Epidermal melanocyte (primary cell): ENCODE measurements around the gene GPC6.

Experiments
- DNase-seq: peaks from one replicate; pipeline ENCODE4 v3.0.0; 2011; ENCODE audit warnings: low spot score; ENCODE audit not compliant: insufficient read length

Gene GPC6

DNA sequence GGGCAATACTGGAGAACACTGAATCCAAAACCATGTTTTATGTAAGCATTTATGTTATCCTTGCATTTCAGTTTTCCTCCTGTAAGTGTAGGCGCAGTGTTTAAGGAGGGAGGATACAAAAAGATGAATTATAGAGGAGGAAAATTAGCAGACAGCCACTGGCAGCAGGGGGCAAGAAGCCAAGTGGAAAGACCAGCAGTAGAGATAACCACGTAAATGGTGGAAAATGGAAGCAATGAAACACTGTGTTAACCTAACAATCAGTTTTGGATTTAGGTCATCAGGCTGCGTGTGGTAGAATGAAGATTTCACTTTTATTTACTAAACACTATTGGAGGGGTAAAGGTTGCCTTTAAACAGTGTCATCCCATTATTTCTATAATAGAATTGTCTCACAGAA, 447.3 kb downstream of the GPC6 start:
- no peak for DNase-seq

DNA sequence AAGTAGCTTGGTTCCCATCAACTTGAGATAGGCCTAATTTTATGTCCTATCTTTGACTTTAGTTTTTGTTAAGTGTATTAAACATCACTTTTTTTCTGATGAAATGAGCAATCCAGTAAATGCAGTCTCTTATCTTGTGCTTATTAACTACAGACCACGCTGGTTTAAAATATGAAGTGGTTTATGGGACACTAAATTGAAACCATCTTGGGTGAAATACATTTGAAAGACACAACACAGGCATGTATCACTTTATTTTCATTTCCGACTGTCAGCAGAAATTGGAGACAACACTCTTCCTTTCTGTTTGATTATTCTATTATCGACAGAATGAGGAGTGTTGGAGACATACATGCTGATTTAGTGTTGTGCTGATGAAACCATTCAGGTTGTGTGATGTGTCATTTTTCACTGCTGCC, 447.7 kb downstream of the GPC6 start:
- no peak for DNase-seq

DNA sequence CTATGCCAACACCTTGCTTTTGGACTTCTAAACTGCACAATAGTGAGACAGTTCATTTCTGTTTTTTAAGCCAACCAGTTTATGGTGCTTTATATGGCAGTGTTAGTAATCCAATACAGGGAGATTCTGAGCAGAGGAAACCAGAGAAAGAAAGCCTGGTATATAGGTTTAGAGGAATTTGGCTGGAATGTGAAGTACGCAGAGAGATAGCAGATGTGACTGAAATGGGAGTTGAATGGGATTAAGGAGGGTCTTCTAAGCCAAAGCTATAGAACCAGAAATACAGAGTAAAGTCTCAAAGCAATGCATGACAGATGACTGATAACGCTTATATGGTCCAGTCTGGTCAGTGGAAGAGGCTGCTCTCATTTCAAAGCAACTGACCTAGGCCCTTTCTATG, 453.7 kb downstream of the GPC6 start:
- no peak for DNase-seq

DNA sequence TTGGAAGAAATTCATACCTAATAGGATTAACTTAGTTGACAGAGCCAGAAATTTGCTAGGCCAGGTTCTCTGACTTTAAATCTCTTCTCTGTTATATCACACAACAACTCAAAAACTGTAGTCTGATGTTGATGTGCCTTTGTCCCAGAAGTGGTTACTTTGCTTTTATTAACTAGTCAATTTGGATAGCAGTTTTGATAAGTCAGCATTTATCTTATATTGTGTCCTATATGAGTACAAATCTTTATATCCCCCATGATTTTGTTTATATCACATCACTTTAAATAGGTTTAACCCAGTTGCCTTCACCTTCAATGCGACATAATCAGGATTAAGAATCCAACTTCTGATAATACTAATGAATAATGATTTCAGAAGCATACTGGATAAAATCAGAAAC, 459.3 kb downstream of the GPC6 start:
- DNase-seq: no peak

DNA sequence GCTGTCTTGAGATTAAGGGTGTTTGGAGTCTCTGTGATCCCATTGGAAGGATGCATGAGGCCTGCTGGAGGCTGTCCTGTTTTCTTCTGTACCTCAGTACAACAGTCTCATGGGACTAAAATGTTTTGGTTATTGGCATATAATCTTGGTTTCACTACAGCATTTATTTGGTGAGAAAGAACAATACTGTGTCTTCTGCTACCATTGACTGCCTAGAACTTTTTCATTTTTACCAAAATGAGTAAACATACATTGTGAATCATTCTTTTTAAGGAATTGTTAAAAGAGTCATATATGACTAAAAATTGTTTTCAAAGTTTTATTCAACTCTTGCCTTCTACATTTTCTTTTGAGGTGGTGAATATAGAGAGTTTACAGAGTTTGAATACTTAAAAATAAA, 459.8 kb downstream of the GPC6 start:
- no peak for DNase-seq

DNA sequence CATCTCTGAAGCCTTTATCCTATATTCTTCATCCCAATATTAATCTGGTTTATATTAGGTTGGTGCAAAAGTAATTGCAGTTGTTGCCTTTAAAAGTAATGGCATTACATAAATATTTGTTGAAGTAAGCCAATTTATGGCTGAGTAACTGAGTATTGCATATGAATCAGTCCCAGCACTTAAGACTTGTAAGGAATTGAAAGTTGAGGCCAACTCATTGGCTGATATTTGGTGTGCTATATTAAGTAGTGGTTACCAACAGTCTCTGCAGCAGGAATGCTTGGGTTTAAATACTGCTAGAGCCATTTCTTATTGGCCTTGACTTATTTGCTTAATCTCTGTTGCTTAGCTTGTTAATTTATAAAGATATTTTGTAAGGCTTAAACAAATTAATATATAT, 460.7 kb downstream of the GPC6 start:
- no peak for DNase-seq

DNA sequence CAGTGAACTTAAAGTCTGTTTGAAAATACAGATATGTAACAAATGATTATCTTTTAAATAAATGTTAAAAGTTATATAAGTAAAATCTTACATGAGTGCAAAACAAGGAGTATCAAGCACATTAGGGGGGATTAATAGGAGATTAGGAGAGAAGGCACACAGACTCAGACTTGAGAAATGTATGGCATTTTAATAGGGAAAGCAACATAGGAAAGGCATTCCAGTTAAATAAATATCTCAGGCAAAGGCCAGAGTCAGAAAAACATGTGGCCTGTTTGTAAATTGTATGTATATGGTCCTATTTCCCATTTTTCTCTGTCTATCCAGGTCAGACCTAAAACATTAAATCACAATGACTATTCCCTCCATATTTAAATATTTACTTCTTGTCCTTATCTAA, 462.7 kb downstream of the GPC6 start:
- no peak for DNase-seq

DNA sequence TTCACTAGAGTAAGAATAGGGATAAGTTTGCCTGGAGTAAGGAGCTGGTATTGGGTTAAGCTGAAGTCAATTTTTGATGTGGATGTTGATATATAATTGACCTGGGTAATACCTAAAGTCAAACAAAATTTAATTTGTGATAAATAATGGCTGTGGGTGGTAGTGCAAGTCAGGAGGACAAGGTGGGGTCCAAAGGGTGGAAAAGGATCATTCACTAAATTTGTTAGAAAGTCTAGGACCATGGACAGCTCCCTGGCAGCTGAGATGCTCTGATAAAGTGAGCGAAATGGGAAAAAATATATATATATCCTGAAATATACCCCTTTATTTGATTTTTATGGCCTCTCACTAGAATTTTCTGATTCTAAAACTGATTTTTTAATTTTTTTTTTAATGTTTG, 463.5 kb downstream of the GPC6 start:
- DNase-seq: no peak

DNA sequence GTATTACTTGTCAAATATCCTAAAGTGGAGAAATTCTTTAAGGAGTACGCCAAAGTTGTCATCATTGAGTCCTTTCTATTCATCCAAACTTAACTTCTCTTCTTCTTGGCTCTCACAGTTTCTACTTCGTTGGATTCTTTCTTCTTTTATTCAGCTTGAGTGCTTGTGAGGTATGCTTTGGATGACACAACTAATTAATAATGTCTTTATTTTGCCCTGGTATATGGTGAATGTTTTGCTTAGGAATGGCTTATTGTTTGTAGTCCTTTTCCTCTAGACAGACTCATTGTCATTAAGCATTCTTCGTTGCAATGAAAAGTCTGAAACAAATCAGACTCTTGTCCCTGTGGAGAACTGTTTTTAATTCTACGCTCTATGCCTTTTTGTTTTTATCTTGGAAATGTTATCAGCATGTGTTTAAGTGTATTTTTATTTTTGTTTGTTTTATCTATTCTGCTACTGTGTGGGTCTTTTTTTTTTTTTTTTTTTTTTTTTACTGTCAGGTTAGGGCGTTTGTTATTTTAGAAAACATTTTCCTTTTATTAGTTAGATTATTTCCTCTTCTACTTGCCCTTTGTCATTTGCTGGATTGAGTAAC, 471.5 kb downstream of the GPC6 start:
- no peak for DNase-seq

DNA sequence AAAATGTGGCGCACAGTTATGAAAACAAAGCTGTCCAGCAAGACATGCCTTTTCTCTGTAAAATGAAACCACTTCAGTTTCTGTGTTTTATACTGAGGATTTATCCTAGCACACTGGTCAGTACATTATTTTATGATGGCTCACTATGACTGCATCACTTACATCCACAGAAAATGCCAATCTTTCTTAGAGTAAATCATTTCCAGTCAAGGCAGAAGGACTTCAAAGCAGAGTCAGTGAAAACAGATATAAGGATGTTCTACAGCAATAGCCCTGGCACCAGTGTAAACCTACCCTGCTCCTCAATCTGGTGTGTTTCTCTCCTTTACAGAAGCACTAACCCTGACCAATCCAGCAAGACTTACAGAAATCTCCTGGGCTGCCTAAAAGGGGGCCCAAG, 473.5 kb downstream of the GPC6 start:
- DNase-seq: no peak

DNA sequence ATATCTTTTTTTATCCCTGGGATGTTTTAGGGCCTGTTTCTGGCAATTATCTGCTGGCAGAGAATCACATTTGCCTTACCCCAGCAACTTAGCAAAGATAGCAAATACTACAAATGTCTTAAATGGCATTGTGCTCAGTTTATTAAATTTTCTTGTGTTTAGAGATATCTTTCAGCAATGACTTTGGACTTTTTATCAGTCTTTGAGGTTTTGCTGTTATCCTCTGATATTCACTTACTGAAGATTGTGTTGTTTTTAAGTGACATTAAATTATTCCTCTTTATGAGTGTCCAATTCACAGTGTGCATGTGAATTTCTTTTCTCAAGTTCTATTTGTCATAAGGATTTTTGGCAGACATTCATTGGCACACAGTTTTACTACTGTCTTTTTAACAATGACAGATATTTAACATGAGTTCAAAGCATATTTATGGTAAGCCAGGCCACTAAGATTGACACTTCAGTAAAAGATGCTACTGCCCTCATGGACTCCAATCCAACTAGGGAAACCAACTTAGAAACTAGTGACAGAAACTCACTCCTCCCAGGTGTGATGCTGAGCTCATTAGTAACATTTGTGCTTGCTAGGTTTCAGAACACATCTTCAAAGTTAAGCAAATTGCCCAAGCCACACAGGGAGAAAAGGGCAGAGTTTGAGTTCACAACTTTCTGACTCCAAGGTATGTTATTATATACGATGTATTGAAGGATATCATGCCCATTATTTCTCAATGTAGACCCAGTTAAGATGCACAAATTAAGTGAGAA, 481.9 kb downstream of the GPC6 start:
- no peak for DNase-seq

DNA sequence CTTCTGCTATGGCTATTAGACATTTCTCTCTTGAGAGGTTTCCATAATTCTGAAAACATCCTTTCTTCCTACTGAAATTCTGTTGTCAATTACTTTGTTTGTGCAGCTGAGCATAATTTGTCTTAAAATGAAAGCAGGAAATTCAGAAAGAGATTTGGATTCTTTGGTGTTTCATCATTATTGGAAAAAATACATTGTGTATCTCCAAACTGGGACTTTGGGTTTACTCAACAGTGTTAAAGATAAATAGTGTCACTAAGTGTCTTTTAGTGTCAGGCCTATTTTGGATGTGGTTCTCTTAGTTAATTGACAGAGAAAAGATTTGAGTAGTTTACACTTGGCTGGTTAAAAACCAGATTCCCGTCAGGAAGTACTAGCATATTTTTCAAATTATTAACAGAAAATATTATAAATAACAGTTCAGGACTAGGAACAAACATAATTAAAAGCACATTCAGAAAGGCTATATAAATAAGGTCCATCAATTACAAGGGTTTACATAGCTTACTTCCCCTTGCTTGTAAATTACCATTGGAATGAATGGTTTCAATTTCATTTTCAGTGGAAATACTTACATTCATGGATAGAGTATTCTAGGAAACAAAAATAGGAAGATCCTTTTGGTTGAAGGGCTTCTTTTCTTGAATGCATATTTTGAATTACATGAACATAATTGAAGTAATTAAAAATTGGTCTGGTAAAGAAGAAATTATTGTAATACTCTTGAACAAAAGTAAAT, 483.1 kb downstream of the GPC6 start:
- DNase-seq: no peak

DNA sequence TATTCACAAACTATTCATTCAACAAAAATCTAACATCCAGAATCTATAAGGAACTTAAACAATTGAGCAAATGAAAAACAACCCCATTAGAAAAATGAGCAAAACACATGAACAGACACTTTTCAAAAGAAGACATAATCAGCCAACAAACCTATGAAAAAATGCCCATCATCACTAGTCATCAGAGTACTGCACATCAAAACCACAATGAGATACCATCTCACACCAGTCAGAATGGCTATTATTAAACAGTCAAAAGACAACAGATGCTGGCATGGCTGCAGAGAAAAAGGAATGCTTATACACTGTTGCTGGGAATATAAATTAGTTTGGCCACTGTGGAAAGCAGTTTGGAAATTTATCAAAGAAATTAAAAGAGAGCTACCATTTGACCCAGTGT, 487.6 kb downstream of the GPC6 start:
- DNase-seq: no peak

DNA sequence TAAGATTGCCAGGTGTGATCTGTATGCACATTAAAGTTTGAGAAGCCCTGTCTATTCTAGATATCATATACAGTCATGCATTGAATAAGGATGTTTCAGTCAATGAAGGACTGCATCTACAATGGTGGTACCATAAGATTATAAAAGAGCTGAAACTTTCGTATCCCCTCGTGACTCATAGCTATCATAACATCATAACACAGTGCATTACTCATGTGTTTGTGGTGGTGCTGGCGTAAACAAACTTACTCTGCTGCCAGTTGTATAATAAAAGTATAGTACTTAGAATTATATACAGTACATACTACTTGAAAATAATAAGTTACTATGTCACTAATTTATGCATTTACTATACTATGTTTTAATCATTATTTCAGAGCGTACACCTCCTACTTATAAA, 489.3 kb downstream of the GPC6 start:
- DNase-seq: no peak

DNA sequence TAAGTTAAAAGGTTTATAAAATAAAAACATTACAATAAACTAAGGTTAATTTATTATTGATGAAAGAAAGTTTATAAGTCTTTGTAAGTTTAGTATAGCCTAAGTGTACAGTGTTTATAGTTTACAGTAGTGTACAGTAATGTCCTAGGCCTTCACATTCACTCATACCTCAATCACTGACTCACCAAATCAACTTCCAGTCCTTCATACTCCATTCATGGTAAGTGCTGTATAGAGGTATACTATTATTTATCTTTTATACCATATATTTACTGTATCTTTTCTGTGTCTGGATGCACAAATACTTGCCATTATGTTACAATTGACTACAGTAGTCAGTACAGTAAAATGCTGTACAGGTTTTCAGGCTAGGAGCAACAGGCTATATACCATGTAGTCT, 490.0 kb downstream of the GPC6 start:
- DNase-seq: no peak

DNA sequence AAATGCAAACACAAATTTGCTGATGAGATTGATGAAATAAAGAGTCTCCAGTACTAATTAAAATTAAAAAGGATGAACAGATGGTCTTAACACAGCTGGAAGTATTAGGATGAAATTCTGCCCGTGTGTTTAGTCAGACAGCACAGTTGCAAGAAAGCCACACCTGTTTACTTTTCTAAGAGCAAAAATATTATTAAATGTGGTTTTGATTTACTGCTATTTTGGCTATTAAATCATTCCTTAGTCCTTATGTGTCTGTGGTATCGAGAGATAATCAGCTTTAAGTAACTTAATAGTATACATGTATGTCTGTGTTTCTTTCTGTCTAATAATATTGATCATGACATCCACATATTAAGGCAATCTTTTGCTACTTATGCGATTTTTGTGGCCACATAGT, 494.9 kb downstream of the GPC6 start:
- DNase-seq: no peak

DNA sequence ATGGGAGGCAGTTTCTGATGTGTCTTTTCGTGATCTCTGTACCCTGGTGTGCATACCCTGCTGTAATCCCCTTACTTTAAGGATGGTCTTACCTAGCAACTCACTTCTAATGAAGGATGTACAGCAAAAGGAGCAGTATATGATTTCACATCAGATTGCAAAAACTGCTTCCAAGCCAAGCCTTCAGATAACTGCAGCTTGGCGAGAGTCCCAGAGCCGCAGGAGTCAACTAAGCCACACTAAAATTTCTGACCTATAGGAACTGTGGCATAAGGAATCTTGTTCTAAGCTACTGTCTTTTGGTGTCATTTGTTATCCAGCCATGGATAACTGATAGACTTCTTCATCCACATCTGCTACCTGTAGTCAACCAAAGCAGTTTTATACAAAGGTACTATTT, 496.7 kb downstream of the GPC6 start:
- no peak for DNase-seq

DNA sequence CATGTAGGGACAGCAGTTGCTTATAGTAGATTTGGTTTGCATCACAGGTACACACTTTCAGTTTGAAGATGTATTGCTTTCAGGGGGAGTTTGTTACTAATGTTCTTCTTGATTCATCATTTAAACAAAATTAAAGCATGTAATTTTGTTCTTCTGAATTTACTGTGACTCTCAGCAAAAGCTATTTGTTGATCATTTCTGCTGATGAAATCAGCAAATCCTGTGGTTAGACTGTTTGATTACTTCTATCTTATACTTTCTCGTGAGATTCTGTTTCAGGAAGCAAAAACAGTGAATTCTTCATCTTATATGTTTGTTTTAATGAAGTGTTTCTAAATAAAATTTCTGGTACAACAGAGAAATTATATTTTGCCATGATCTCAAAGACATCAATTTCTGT, 497.6 kb downstream of the GPC6 start:
- DNase-seq: no peak

DNA sequence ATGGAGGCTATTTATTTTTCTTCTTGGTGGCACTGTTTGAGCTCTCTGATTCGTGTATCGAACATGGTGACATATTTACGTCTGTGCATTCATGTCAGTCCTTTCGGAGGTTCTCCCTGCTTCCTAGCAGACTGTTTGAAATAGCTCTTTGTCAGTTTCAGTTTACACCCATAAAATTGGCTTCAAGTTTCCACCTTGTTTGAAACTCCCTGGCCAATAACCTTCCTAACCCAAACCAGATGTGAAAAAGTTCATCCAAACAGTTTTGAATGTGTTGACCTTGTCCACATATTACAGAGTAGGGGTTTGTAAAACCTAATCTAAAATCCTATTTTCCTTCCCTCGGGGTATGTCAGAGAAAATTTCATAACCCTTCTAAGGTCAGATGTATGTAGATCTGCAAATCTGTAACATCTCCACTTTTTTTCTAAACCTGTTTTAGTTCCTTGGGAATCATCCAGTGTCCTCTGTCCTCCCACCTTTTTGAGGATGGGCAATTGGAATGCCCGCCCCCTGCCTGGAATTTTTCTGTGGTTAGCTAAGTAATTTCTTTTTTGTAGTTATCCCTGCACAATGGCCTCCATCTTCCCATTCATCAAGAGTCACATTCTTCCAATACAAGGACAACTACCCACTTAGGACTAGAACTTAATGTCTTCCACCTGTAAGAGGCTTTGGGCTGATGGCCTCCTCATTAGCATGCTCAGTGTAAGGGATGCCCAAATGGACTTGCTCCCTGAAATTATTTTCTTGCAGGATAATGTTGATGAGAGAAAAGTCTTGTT, 499.8 kb downstream of the GPC6 start:
- DNase-seq: no peak

DNA sequence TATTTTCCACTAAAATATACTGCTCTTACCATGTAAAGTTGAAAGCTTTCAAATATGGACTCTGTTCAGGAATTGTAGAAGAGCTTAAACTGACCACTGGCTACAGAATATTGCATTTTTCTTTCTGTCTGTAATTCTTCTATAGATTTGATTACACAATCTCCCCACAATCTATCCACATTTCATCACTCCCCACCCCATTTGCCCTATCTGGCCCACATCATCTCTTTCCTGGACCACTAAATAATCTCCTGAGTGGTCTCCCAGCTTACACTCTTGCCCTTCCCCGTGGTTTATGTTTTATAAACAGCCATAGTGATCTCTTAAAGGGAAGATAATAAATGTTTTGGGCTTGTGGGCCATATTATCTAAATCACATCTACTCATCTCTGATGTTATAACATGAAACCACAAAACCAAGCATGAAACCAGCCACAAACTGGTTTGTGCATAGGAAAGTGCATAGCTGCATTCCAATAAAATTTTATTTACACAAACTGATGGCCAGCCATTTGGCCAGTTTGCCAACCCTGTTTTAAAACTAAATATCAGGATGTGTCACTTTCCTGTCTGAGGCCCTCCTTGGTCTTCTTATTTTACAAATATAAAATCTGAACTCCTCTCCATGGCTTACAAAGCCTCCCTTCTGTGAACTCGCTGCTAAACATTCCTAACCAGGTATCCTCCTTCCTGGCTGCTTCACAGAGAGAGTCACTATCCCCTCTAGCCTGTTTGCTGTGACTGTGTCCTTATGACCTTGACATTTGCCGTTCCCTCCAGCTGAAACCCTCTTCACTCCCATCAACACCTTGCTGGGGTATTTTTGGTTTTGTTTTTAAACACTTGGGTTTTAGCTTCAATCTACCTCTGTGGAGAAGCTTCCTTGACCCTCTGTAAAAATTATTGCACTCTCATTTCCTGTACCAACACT, 500.9 kb downstream of the GPC6 start:
- no peak for DNase-seq

DNA sequence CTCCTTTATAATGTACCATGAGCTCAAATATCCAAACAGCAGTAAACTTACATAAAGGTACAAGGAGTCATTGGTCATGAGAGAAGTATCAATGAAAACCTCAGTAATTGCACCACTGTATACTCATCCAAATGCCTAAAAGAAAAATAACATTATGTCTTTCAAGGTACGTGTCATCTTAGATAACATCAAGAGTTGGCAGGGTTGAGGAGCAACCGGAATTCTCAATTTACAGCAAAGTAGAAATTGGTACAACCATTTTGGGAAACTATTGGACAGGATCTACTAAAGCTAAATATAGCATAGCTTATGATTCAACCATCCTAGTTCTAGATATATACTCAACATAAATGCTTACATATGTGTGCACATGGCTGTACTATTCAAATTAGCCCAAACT, 502.8 kb downstream of the GPC6 start:
- DNase-seq: no peak
